ENCODE data around the gene SPECC1L. TPM values are rescaled to one million over a fixed set of nuclear protein-coding genes. Genes with fewer than 3 reads are reported as not detected.

Gene SPECC1L, protein sequence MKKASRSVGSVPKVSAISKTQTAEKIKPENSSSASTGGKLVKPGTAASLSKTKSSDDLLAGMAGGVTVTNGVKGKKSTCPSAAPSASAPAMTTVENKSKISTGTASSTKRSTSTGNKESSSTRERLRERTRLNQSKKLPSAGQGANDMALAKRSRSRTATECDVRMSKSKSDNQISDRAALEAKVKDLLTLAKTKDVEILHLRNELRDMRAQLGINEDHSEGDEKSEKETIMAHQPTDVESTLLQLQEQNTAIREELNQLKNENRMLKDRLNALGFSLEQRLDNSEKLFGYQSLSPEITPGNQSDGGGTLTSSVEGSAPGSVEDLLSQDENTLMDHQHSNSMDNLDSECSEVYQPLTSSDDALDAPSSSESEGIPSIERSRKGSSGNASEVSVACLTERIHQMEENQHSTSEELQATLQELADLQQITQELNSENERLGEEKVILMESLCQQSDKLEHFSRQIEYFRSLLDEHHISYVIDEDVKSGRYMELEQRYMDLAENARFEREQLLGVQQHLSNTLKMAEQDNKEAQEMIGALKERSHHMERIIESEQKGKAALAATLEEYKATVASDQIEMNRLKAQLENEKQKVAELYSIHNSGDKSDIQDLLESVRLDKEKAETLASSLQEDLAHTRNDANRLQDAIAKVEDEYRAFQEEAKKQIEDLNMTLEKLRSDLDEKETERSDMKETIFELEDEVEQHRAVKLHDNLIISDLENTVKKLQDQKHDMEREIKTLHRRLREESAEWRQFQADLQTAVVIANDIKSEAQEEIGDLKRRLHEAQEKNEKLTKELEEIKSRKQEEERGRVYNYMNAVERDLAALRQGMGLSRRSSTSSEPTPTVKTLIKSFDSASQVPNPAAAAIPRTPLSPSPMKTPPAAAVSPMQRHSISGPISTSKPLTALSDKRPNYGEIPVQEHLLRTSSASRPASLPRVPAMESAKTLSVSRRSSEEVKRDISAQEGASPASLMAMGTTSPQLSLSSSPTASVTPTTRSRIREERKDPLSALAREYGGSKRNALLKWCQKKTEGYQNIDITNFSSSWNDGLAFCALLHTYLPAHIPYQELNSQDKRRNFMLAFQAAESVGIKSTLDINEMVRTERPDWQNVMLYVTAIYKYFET
- 12.0 to 15.6 TPM (median 14.4 TPM) in 5 replicates for total RNA-seq (2022; extraction: Qiagen RNA extraction)

GRCh38 chr22:24270556-24271385 is at the start of gene SPECC1L:
Gene SPECC1L, plus strand, starts transcription at chr22:24270831. Its CDS starts 31,401 bp downstream, at chr22:24302232.

GRCh38 chr22:24245030-24245431 is 25.6 kb upstream of the SPECC1L start, which contains the start of gene GGT5:
Gene GGT5, minus strand, starts transcription at chr22:24245082. Its CDS starts 357 bp downstream, at chr22:24244725.

DNA sequence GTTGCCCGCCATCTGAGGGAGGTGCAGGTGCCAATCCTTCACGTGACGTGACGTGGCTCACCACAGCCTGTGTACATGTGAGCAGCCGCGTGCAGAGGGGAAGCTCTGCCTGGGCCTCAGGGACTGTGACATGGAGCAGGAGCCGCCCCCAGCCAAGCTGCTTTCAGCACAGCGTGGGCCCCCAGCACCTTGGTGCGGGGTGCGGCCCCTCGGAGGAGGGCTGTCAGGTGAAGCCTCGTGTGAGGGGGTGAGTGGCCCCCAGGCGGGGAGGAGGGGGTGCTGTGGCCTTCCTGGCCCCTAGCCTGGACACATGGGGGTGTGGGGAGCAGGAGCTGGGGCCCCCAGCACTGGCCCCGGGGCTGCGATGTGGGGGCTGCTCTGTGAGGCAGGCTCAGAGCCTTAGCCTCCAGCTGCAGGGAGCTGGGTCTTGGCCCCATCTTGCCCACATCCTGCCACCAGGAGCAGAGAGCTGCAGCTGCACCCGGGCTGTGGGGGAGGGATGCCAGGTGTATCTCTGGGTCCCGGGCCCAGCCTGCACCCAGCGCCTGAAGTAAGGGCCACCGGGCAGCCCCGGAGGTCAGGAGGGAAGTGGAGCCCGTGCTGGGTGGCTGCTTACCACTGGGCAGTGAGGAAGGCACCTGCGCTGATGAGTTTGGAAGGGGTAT is 157.0 kb downstream of the SPECC1L start, which contains the start of gene ADORA2A:
ADORA2A (plus strand) TSS at position 100 of the 665 bp plus-strand sequence. CDS start 5,806 bp downstream, outside the sequence.

Other genes starting within 250 kb of the SPECC1L start
- 51.8 to 70.7 TPM (median 69.9 TPM) in 5 replicates for gene SUSD2, start 89.3 kb upstream of the SPECC1L start, total RNA-seq (2022; extraction: Qiagen RNA extraction)
- gene GGT5, start 25.7 kb upstream of the SPECC1L start, total RNA-seq (2022; extraction: Qiagen RNA extraction), result 1.8 to 3.1 TPM (median 2.5 TPM) in 5 replicates
- 0.59 to 1.0 TPM (median 0.89 TPM) in 5 replicates for gene ADORA2A, start 156.8 kb downstream of the SPECC1L start, total RNA-seq (2022; extraction: Qiagen RNA extraction)
- gene UPB1, start 224.5 kb downstream of the SPECC1L start, total RNA-seq (2022; extraction: Qiagen RNA extraction), result not detected in 5 replicates